HepG2 (cell line): ENCODE measurements around the gene PLXNA1. TPM values are rescaled to one million over a fixed set of nuclear protein-coding genes. Genes with fewer than 3 reads are reported as not detected.

ENCODE experiments used
- ATAC-seq: fragments of 200-7000 bp; cut with Tn5 transposase; 3 replicates; pipeline ENCODE4 v1.9.1; 2020; ENCODE audit warnings: mild to moderate bottlenecking, moderate library complexity
- BruUV-seq: library from RNA; stranded (reverse); fragments of 400-500 nt; replicated peaks from 2 replicates; lab custom pipeline; 2021; lab: Mats Ljungman, UMichigan
- CTCF ChIA-PET: fragments of 300-600 bp; formaldehyde crosslinking; extraction: SDS; loops from one replicate; lab custom pipeline; 2021; ENCODE audit warnings: low total read pairs, inconsistent platforms, low intra/inter-chr PET ratio; lab: Yijun Ruan, JAX
- POLR2A ChIA-PET: fragments of 350-600 bp; sonication (Branson Sonifier 250); formaldehyde crosslinking; loops from one replicate; lab custom pipeline; 2020; ENCODE audit warnings: antibody characterized with exemption, inconsistent platforms; lab: Yijun Ruan, JAX
- DNase-seq: peaks from one replicate; pipeline ENCODE4 v3.0.0-alpha.2; 2015; ENCODE audit warnings: low spot score
- FAIRE-seq: peaks from 3 replicates; lab custom pipeline; 2011; peaks lifted over from hg19 to GRCh38; lab: Jason Lieb, UNC
- H2AFZ ChIP-seq: one replicate; pipeline ENCODE4 v1.6.1; 2011; ENCODE audit warnings: low read length, inconsistent platforms
- H3K27ac ChIP-seq: fragments of 300-600 bp; 3 replicates; pipeline ENCODE4 v1.8.0; 2011; ENCODE audit warnings: mixed run types, mild to moderate bottlenecking, mixed read lengths, low read length, inconsistent platforms; ENCODE audit not compliant: insufficient read depth; ENCODE audit errors: extremely low read length
- H3K27me3 ChIP-seq, 2 experiments: fragments of 200-600 bp in 1 of 2; 2 replicates in 1 of 2; 3 replicates in 1 of 2; pipeline versions ENCODE4 v1.6.0 to v1.8.0; 2011; ENCODE audit warnings: low read length in 2 of 2, mild to moderate bottlenecking in 2 of 2, moderate library complexity in 2 of 2, inconsistent platforms in 1 of 2; ENCODE audit not compliant: insufficient read depth in 2 of 2, control insufficient read depth in 1 of 2
- H3K36me3 ChIP-seq, 2 experiments: fragments of 200-600 bp in 1 of 2; replicated peaks in 1 of 2; 2 replicates in 1 of 2; 3 replicates in 1 of 2; pipeline versions ENCODE4 v1.5.1 to v1.8.0; 2011; ENCODE audit warnings: low read length in 2 of 2, inconsistent platforms in 1 of 2; ENCODE audit not compliant: insufficient read depth in 2 of 2, control insufficient read depth in 1 of 2
- H3K4me1 ChIP-seq: 2 replicates; pipeline ENCODE4 v1.5.1; 2012; ENCODE audit warnings: low read length, inconsistent platforms; ENCODE audit not compliant: insufficient read depth
- H3K4me2 ChIP-seq: 2 replicates; pipeline ENCODE4 v1.6.0; 2011; ENCODE audit warnings: low read depth, low read length, inconsistent platforms
- H3K4me3 ChIP-seq, 3 experiments: fragments of 200-600 bp in 1 of 3; sonication (generic), shearing (Covaris generic) in 1 of 3; replicated peaks in 1 of 3; 2 replicates each; pipeline ENCODE4 v1.5.1; 2011 to 2016; ENCODE audit warnings: low read length in 3 of 3, inconsistent platforms in 2 of 3, low read depth in 2 of 3, mild to moderate bottlenecking in 2 of 3, control low read depth in 1 of 3, mixed read lengths in 1 of 3; ENCODE audit not compliant: insufficient read depth in 1 of 3
- H3K79me2 ChIP-seq: one replicate; pipeline ENCODE4 v1.6.1; 2011; ENCODE audit warnings: low read length, inconsistent platforms; ENCODE audit not compliant: insufficient read depth
- H3K9ac ChIP-seq: 2 replicates; pipeline ENCODE4 v1.6.0; 2011; ENCODE audit warnings: mild to moderate bottlenecking, low read depth, low read length, inconsistent platforms; ENCODE audit not compliant: insufficient read depth
- H3K9me3 ChIP-seq: 2 replicates; pipeline ENCODE4 v1.5.1; 2012; ENCODE audit warnings: mild to moderate bottlenecking, low read length
- H4K20me1 ChIP-seq: 2 replicates; pipeline ENCODE4 v1.6.0; 2011; ENCODE audit warnings: inconsistent platforms, mild to moderate bottlenecking, low read length, moderate library complexity; ENCODE audit not compliant: insufficient read depth
- ARID2 ChIP-seq: sonication (generic); formaldehyde crosslinking; IDR thresholded peaks from 2 replicates; pipeline ENCODE4 v1.8.1; 2022; ENCODE audit warnings: mild to moderate bottlenecking, missing genetic modification reagents, borderline replicate concordance
- CBX2 ChIP-seq, 2 experiments: fragments of 200-600 bp in 1 of 2; sonication (generic); formaldehyde crosslinking in 1 of 2; IDR thresholded peaks; 2 replicates each; pipeline versions ENCODE4 v1.7.0 to v1.8.1; 2018 to 2022; ENCODE audit warnings: low read depth in 2 of 2, low read length in 1 of 2, mild to moderate bottlenecking in 1 of 2, missing genetic modification reagents in 1 of 2
- HMG20A ChIP-seq: IDR thresholded peaks from 2 replicates; pipeline ENCODE4 v1.6.1; 2016; ENCODE audit warnings: borderline replicate concordance
- HMGXB4 ChIP-seq, 2 experiments: sonication (generic) in 1 of 2; formaldehyde crosslinking in 1 of 2; IDR thresholded peaks; 2 replicates each; pipeline versions ENCODE4 v1.4.0 to v1.6.1; 2018 to 2020; ENCODE audit warnings: missing genetic modification reagents in 2 of 2, borderline replicate concordance in 1 of 2, low read depth in 1 of 2, mild to moderate bottlenecking in 1 of 2, missing biosample characterization in 1 of 2
- HNRNPUL1 ChIP-seq: fragments of 200-400 bp; formaldehyde crosslinking; IDR thresholded peaks from 2 replicates; pipeline ENCODE4 v1.6.1; 2017; ENCODE audit warnings: low read depth, mild to moderate bottlenecking, low read length, moderate library complexity
- NFKBIZ ChIP-seq: IDR thresholded peaks from 2 replicates; pipeline ENCODE4 v1.6.1; 2018; ENCODE audit warnings: missing genetic modification reagents, missing compliant biosample characterization
- NR3C1 ChIP-seq: sonication (generic); formaldehyde crosslinking; IDR thresholded peaks from 2 replicates; pipeline ENCODE4 v1.4.0; 2020; ENCODE audit warnings: missing genetic modification reagents
- U2AF1 ChIP-seq: fragments of 200-400 bp; formaldehyde crosslinking; optimal IDR thresholded peaks from 2 replicates; pipeline ENCODE3; 2017; ENCODE audit warnings: mild to moderate bottlenecking, low read depth, low read length
- ZC3H4 ChIP-seq: sonication (generic); formaldehyde crosslinking; IDR thresholded peaks from 2 replicates; pipeline ENCODE4 v1.4.0; 2020; ENCODE audit warnings: missing genetic modification reagents, borderline replicate concordance
- WGBS: methylation state at CpG from one replicate; pipeline ENCODE4 v1.1.6; 2017; ENCODE audit warnings: low lambda C conversion rate; 5-methylcytosine and 5-hydroxymethylcytosine counted together
- in situ Hi-C: cut with HindIII; loops from 2 replicates; pipeline ENCODE4 v1.10.0; 2017; ENCODE audit warnings: low pct_unique_long_range_greater_than_20kb; ENCODE audit not compliant: extremely low pct_ligation_motif_present
- intact Hi-C: fragments of 100-400 bp; cut with micrococcal nuclease; formaldehyde crosslinking; loops from one replicate; pipeline ENCODE4 v1.10.0; 2022; ENCODE audit not compliant: unreplicated experiment
- polyA plus RNA-seq, 8 experiments: library from polyadenylated mRNA; depleted of rRNA in 3 of 8; stranded (reverse) in 7 of 8; unstranded in 1 of 8; fragments of >200 nt; fragmentation: Illumina TruSeq in 4 of 8; extraction: Trizol in 4 of 8; gene quantifications; 2 replicates each; pipeline versions ENCODE4 v1.2.1 to v1.2.3, GENCODE V29; 2011 to 2016; ENCODE audit warnings: low read depth in 4 of 8, missing spikeins in 1 of 8, mixed read lengths in 1 of 8; ENCODE audit not compliant: insufficient read depth in 1 of 8
- total RNA-seq, 5 experiments: library from RNA; depleted of rRNA; stranded (reverse); fragments of >200 nt; fragmentation: Illumina TruSeq; extraction: Trizol; gene quantifications; 2 replicates each; pipeline ENCODE4 v1.2.3, GENCODE V29; 2016; ENCODE audit warnings: low read depth in 1 of 5
- TF ChIP-seq, protein P1 (sequence below): sonication (generic); formaldehyde crosslinking; IDR thresholded peaks from 2 replicates; pipeline ENCODE4 v1.4.0; 2020; ENCODE audit warnings: missing genetic modification reagents, borderline replicate concordance
- TF ChIP-seq, protein P2 (sequence below): IDR thresholded peaks from 2 replicates; pipeline ENCODE4 v1.6.1; 2016
- TF ChIP-seq, protein P3 (sequence below): IDR thresholded peaks from 2 replicates; pipeline ENCODE4 v1.6.1; 2016; ENCODE audit warnings: mild to moderate bottlenecking, missing biosample characterization, missing genetic modification reagents
- TF ChIP-seq, protein P4 (sequence below): sonication (generic); formaldehyde crosslinking; IDR thresholded peaks from 2 replicates; pipeline ENCODE4 v1.4.0; 2020; ENCODE audit warnings: mild to moderate bottlenecking, missing genetic modification reagents

Gene PLXNA1
- total and polyA plus RNA-seq, 2 of the 13 experiments (the other 11 are each of a cell fraction or from before 2014, with no cell fraction given): 16.6 to 18.2 TPM

- Histone ChIP-seq H2AFZ (no peak overlapping the region), H3K9ac (no peak overlapping the region), H3K27me3 (peaks cover 1 to 6% of the 10 kb centered on the region in 2 experiments; a peak in 3 of 5 replicates), H3K36me3 (no peaks in the 10 kb centered on the region), H3K4me2 (no peak overlapping the region; the same call in 1 of the 2 replicates), H3K27ac (no peak overlapping the region), H3K79me2 (no peaks in the 10 kb centered on the region), H3K4me1 (peaks cover 15% of the 10 kb centered on the region), H3K4me3 (no peak overlapping the region), H4K20me1 (no peaks in the 10 kb centered on the region), H3K9me3 (no peaks in the 10 kb centered on the region)
- intact Hi-C loops: no loop called here
- DNase-seq (no peak), FAIRE-seq (no peak), ATAC-seq (no peak)
- WGBS: 50% methylated on average over 12 of the region's 20 CpGs
- CTCF ChIA-PET: no interaction called here
- in situ Hi-C loops: no loop called here
- POLR2A ChIA-PET: no interaction called here
- BruUV-seq: no TSS peak
- TF ChIP-seq U2AF1: no peak
- TF ChIP-seq ARID2: no peak
- TF ChIP-seq, protein P1, sequence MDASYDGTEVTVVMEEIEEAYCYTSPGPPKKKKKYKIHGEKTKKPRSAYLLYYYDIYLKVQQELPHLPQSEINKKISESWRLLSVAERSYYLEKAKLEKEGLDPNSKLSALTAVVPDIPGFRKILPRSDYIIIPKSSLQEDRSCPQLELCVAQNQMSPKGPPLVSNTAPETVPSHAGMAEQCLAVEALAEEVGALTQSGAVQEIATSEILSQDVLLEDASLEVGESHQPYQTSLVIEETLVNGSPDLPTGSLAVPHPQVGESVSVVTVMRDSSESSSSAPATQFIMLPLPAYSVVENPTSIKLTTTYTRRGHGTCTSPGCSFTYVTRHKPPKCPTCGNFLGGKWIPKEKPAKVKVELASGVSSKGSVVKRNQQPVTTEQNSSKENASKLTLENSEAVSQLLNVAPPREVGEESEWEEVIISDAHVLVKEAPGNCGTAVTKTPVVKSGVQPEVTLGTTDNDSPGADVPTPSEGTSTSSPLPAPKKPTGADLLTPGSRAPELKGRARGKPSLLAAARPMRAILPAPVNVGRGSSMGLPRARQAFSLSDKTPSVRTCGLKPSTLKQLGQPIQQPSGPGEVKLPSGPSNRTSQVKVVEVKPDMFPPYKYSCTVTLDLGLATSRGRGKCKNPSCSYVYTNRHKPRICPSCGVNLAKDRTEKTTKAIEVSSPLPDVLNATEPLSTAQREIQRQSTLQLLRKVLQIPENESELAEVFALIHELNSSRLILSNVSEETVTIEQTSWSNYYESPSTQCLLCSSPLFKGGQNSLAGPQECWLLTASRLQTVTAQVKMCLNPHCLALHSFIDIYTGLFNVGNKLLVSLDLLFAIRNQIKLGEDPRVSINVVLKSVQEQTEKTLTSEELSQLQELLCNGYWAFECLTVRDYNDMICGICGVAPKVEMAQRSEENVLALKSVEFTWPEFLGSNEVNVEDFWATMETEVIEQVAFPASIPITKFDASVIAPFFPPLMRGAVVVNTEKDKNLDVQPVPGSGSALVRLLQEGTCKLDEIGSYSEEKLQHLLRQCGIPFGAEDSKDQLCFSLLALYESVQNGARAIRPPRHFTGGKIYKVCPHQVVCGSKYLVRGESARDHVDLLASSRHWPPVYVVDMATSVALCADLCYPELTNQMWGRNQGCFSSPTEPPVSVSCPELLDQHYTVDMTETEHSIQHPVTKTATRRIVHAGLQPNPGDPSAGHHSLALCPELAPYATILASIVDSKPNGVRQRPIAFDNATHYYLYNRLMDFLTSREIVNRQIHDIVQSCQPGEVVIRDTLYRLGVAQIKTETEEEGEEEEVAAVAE: no peak
- no peak for TF ChIP-seq HMGXB4 (CRISPR knock-in tag; IDR thresholded peaks at IDR 0.05; ENCODE audit: borderline replicate concordance in 1 of 2, low read depth in 1 of 2)
- TF ChIP-seq ZC3H4 (CRISPR knock-in tag): no peak
- TF ChIP-seq, protein P2, sequence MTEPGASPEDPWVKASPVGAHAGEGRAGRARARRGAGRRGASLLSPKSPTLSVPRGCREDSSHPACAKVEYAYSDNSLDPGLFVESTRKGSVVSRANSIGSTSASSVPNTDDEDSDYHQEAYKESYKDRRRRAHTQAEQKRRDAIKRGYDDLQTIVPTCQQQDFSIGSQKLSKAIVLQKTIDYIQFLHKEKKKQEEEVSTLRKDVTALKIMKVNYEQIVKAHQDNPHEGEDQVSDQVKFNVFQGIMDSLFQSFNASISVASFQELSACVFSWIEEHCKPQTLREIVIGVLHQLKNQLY (CRISPR knock-in tag): no peak
- TF ChIP-seq, protein P3, sequence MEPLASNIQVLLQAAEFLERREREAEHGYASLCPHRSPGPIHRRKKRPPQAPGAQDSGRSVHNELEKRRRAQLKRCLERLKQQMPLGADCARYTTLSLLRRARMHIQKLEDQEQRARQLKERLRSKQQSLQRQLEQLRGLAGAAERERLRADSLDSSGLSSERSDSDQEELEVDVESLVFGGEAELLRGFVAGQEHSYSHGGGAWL (CRISPR knock-in tag): no peak
- TF ChIP-seq NR3C1 (CRISPR knock-in tag): no peak
- TF ChIP-seq HMG20A: no peak
- no peak for TF ChIP-seq HNRNPUL1
- TF ChIP-seq, protein P4, sequence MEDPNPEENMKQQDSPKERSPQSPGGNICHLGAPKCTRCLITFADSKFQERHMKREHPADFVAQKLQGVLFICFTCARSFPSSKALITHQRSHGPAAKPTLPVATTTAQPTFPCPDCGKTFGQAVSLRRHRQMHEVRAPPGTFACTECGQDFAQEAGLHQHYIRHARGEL (CRISPR knock-in tag): no peak
- TF ChIP-seq NFKBIZ (CRISPR knock-in tag): no peak
- TF ChIP-seq CBX2 (IDR thresholded peaks at IDR 0.05; ENCODE audit: low read depth, low read length): no peak
- no peak for TF ChIP-seq CBX2 (CRISPR knock-in tag; IDR thresholded peaks at IDR 0.05; ENCODE audit: low read depth)
These were observed 14.2 kb upstream of the PLXNA1 start for GRCh38 chr3:126968391-126969390.
